Adrenal gland (tissue), 5 donors: ENCODE results near the gene LRFN2.

ENCODE experiments used
- CTCF ChIP-seq, 6 experiments: fragments of 450-650 bp in 4 of 6; fragments of 200-600 bp in 2 of 6; sonication (generic) in 1 of 6; IDR thresholded peaks; 1 replicate in 5 of 6; 2 replicates in 1 of 6; pipeline versions ENCODE4 v1.5.1 to v1.8.0; 2016 to 2021; ENCODE audit warnings: antibody characterized with exemption in 6 of 6, mild to moderate bottlenecking in 2 of 6, moderate library complexity in 1 of 6
- POLR2A ChIP-seq, 2 donors: fragments of 450-650 bp; IDR thresholded peaks; one replicate each; pipeline ENCODE4 v1.6.1; 2017; ENCODE audit warnings: antibody characterized with exemption in 2 of 2, mild to moderate bottlenecking in 2 of 2, moderate library complexity in 1 of 2
- donor health status: DM: no; HTN: no; CAD: no.

GRCh38 chr6:40520084-40520483 is 67.1 kb downstream of the LRFN2 start:
- no peak for TF ChIP-seq CTCF (IDR thresholded peaks at IDR 0.05)
- TF ChIP-seq POLR2A (IDR thresholded peaks at IDR 0.05): no peak
